GM20000 (cell line): ENCODE results near the gene PTPRCAP.

Experiments used
- DNase-seq: peaks from one replicate; pipeline ENCODE4 v3.0.0; 2012; ENCODE audit warnings: low spot score
- TF ChIP-seq, protein P1 (sequence below): IDR thresholded peaks from 2 replicates; pipeline ENCODE4 v1.5.1; 2012; ENCODE audit warnings: mild to moderate bottlenecking, control low read depth; ENCODE audit errors: extremely low read depth, missing control alignments

PTPRCAP gene

GRCh38 chr11:67418476-67419281 lies 18.8 kb downstream of the PTPRCAP start:
- TF ChIP-seq, protein P1, sequence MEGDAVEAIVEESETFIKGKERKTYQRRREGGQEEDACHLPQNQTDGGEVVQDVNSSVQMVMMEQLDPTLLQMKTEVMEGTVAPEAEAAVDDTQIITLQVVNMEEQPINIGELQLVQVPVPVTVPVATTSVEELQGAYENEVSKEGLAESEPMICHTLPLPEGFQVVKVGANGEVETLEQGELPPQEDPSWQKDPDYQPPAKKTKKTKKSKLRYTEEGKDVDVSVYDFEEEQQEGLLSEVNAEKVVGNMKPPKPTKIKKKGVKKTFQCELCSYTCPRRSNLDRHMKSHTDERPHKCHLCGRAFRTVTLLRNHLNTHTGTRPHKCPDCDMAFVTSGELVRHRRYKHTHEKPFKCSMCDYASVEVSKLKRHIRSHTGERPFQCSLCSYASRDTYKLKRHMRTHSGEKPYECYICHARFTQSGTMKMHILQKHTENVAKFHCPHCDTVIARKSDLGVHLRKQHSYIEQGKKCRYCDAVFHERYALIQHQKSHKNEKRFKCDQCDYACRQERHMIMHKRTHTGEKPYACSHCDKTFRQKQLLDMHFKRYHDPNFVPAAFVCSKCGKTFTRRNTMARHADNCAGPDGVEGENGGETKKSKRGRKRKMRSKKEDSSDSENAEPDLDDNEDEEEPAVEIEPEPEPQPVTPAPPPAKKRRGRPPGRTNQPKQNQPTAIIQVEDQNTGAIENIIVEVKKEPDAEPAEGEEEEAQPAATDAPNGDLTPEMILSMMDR, result no peak
- DNase-seq, result no peak

DNA sequence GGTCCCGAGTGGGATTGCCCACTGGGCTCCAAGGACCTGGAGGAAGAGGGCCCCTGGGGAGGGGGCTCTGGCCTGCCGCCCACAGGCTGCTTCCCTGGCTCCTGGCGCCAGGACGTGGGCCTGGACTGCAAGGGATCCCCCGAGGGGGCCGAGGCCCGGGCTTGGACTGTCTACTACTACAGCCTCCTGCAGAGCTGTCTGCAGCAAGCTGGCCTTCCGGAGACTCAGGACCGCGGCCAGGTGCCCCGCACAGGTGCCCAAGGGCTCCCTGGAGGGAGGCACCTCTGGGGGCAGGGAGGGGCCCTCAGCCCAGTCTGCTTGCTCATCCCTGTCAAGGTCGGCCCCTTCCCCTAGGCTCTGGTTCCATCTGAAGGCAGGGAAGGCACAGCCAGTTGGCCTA lies 20.1 kb downstream of the PTPRCAP start:
- no peak for DNase-seq
- TF ChIP-seq, protein P1, result no peak

GRCh38 chr11:67416416-67417335 lies 20.8 kb downstream of the PTPRCAP start:
- no peak for DNase-seq
- TF ChIP-seq, protein P1, result no peak

- DNase-seq, result no peak
- TF ChIP-seq, protein P1, result no peak
These were observed 21.8 kb downstream of the PTPRCAP start, which contains the start of gene CARNS1 for GRCh38 chr11:67415501-67416304. TSS of gene CARNS1 (plus strand) at chr11:67415678. CDS start at chr11:67416200, 522 bp downstream.

- no peak for DNase-seq
- TF ChIP-seq, protein P1, result no peak
These were observed 24.1 kb downstream of the PTPRCAP start for GRCh38 chr11:67413266-67413849.

DNA sequence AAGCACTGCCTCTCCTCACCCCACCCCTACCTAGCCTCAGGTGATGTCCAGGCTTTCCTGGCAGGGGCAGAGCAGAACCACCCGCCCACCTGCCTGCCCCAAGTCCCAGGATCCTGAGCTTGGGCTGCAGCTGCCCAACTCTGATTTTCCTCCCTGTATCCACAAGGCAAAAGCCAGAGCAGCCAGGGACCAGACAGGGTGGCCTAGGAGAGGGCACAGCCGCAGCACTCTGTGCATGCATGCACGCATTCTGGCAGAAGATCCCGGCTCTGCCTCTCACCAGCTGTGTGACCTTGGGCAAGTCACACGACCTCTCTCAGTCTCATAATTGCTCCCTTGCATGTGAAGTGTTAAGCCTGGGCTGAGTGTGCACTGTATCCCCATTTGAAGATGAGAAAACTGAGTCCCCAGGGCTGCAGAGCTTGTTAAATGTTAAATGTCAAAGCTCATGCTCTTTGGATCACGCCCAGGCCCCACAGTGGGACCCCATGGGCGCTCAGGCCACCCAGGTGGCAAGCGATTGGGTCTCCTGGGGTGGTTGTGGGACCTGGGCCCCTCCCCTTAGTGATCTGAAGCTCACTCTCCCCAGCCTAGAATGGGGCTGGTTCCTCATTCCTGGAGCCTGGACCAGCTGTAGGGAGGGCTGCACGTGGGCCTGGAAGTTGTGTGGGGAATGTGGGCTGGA lies 24.8 kb downstream of the PTPRCAP start:
- no peak for DNase-seq
- TF ChIP-seq, protein P1, result no peak
